ENCODE data around the gene CFAP210.

The CFAP210 gene

GRCh38 chr2:169672406-169672805 is 21.8 kb downstream of the CFAP210 start:
- no peak for DNase-seq

GRCh38 chr2:169670937-169671336 is 23.3 kb downstream of the CFAP210 start:
- no peak for DNase-seq

GRCh38 chr2:169670215-169670651 is 24.0 kb downstream of the CFAP210 start:
- DNase-seq = peak; percentile 46

- no peak for DNase-seq
Measured at GRCh38 chr2:169667583-169667982, 26.6 kb downstream of the CFAP210 start.

- DNase-seq = peak; percentile 5
Measured at GRCh38 chr2:169664978-169665930, 29.0 kb downstream of the CFAP210 start.

- DNase-seq = peak; percentile 40
Measured at GRCh38 chr2:169664600-169664977, 29.6 kb downstream of the CFAP210 start.

- DNase-seq = no peak
Measured at GRCh38 chr2:169663247-169663646, 31.0 kb downstream of the CFAP210 start.

- DNase-seq = no peak
Measured at GRCh38 chr2:169662744-169663143, 31.5 kb downstream of the CFAP210 start.

- DNase-seq = no peak
Measured at GRCh38 chr2:169661265-169661664, 32.9 kb downstream of the CFAP210 start.

- DNase-seq = no peak
Measured at GRCh38 chr2:169659320-169659719, 34.9 kb downstream of the CFAP210 start.

- DNase-seq = no peak
Measured at GRCh38 chr2:169658877-169659276, 35.3 kb downstream of the CFAP210 start.

GRCh38 chr2:169656164-169656563 is 38.0 kb downstream of the CFAP210 start:
- DNase-seq = no peak

GRCh38 chr2:169653636-169654035 is 40.6 kb downstream of the CFAP210 start:
- no peak for DNase-seq

GRCh38 chr2:169649278-169649677 is 44.9 kb downstream of the CFAP210 start:
- no peak for DNase-seq

- no peak for DNase-seq
Measured at GRCh38 chr2:169647496-169647895, 46.7 kb downstream of the CFAP210 start.

GRCh38 chr2:169644173-169644572 is 50.0 kb downstream of the CFAP210 start:
- DNase-seq = no peak

GRCh38 chr2:169641464-169641863 is 52.7 kb downstream of the CFAP210 start:
- no peak for DNase-seq

GRCh38 chr2:169640104-169640503 is 54.1 kb downstream of the CFAP210 start:
- DNase-seq = no peak

GRCh38 chr2:169637620-169638019 is 56.6 kb downstream of the CFAP210 start:
- peak; percentile 41 for DNase-seq

- DNase-seq = no peak
Measured at GRCh38 chr2:169636440-169637097, 57.6 kb downstream of the CFAP210 start.

GRCh38 chr2:169625781-169626180 is 68.4 kb downstream of the CFAP210 start:
- no peak for DNase-seq

- DNase-seq = no peak
Measured at GRCh38 chr2:169623235-169623634, 71.0 kb downstream of the CFAP210 start.

GRCh38 chr2:169620509-169620908 is 73.7 kb downstream of the CFAP210 start:
- DNase-seq = no peak

GRCh38 chr2:169619946-169620345 is 74.3 kb downstream of the CFAP210 start:
- DNase-seq = no peak
